Activated CD8-positive, alpha-beta memory T cell treated with anti-CD3 and anti-CD28 coated beads, Interleukin-2, amount 10 ng/mL, durations not matched to agents 7 days and 5 days (primary cell): Measurements from ENCODE around the gene PLXNA3. TPM values are rescaled to one million over a fixed set of nuclear protein-coding genes. Genes with fewer than 3 reads are reported as not detected.
A peak's percentile ranks its signal among the peaks of the same experiment; 100 is the strongest.

Source experiments
- ATAC-seq: fragments of 150-1000 bp; cut with Tn5 transposase; one replicate; pipeline ENCODE4 v1.10.0; 2021; ENCODE audit warnings: moderate library complexity
- CTCF ChIA-PET: fragments of 350-600 bp; sonication (Branson Sonifier 250); formaldehyde crosslinking; loops from one replicate; lab custom pipeline; 2021; ENCODE audit warnings: antibody characterized with exemption; lab: Charles Lee
- DNase-seq: peaks from one replicate; pipeline ENCODE4 v3.0.0-alpha.2; 2020
- H3K27ac Mint-ChIP-seq: one replicate; pipeline ENCODE4 v1.8.0; 2021; ENCODE audit warnings: mild to moderate bottlenecking, mixed read lengths
- H3K27me3 Mint-ChIP-seq: one replicate; pipeline ENCODE4 v1.8.0; 2021; ENCODE audit warnings: mixed read lengths
- H3K36me3 Mint-ChIP-seq: one replicate; pipeline ENCODE4 v1.8.0; 2021; ENCODE audit warnings: mild to moderate bottlenecking, mixed read lengths
- H3K4me1 Mint-ChIP-seq: one replicate; pipeline ENCODE4 v1.8.0; 2021; ENCODE audit warnings: mixed read lengths
- H3K4me3 Mint-ChIP-seq: one replicate; pipeline ENCODE4 v1.8.0; 2021; ENCODE audit warnings: mild to moderate bottlenecking, moderate library complexity, mixed read lengths
- H3K9me3 Mint-ChIP-seq: one replicate; pipeline ENCODE4 v1.8.0; 2022; ENCODE audit warnings: low read depth, mixed read lengths
- total RNA-seq, 2 experiments: library from RNA; stranded (reverse); gene quantifications; one replicate each; pipeline ENCODE4 v1.2.3, GENCODE V29; 2021

Gene PLXNA3
- total RNA-seq, 2 experiments from 2014 or later, result 42.3 to 48.5 TPM

- H3K36me3 Mint-ChIP-seq, result peaks cover 3% of the 10 kb centered on the region
- no peak overlapping the region for H3K4me3 Mint-ChIP-seq
- H3K9me3 Mint-ChIP-seq, result no peaks in the 10 kb centered on the region
- ATAC-seq (no peak), DNase-seq (no peak)
- no peaks in the 10 kb centered on the region for H3K27me3 Mint-ChIP-seq
- CTCF ChIA-PET, result no interaction called here
- no peak overlapping the region for H3K27ac Mint-ChIP-seq
- no peaks in the 10 kb centered on the region for H3K4me1 Mint-ChIP-seq
Measured at GRCh38 chrX:154468217-154468616, 10.1 kb downstream of the PLXNA3 start.

- Mint-ChIP-seq H3K4me3 (no peak overlapping the region), H3K27me3 (no peaks in the 10 kb centered on the region), H3K36me3 (peaks cover 3% of the 10 kb centered on the region), H3K27ac (no peak overlapping the region), H3K9me3 (no peaks in the 10 kb centered on the region), H3K4me1 (no peaks in the 10 kb centered on the region)
- no peak for DNase-seq
- ATAC-seq, result no peak
- CTCF ChIA-PET, result no interaction called here
Measured at GRCh38 chrX:154469114-154469513, 11.0 kb downstream of the PLXNA3 start.

DNA sequence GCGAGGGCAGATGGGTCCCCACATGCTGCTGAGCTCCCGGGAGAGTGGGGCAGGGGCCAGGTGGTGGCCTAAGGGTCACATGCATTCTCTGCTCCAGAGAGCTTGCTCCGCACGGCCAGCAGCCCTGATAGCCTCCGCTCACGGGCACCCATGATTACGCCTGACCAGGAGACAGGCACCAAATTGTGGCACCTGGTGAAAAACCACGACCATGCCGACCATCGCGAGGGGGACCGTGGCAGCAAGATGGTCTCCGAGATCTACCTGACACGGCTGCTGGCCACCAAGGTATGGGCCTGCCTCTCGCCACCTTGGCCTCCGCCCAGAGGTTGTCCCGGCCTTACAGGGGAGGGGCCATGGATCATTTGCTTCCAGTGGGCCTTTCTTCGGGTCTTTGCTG is 11.8 kb downstream of the PLXNA3 start:
- Mint-ChIP-seq H3K27me3 (no peaks in the 10 kb centered on the region), H3K27ac (no peak overlapping the region), H3K4me1 (no peaks in the 10 kb centered on the region), H3K36me3 (peaks cover 3% of the 10 kb centered on the region), H3K4me3 (no peak overlapping the region), H3K9me3 (no peaks in the 10 kb centered on the region)
- ATAC-seq (no peak), DNase-seq (no peak)
- CTCF ChIA-PET, result no interaction called here

DNA sequence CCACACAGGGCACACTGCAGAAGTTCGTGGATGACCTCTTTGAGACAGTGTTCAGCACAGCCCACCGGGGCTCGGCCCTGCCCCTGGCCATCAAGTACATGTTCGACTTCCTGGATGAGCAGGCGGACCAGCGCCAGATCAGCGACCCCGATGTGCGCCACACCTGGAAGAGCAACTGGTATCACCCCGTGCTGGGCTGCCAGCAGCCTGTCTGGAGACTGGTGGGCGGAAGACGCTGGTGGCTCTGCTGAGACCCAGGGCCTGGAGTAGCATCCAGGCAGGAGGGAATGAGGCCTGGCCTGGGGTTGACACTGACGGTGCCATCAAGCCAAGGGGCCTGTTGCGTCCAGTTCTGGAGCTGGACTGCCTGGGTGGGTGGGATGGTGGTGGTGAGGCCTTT is 12.4 kb downstream of the PLXNA3 start:
- H3K9me3 Mint-ChIP-seq, result no peaks in the 10 kb centered on the region
- peaks cover 3% of the 10 kb centered on the region for H3K36me3 Mint-ChIP-seq
- no peaks in the 10 kb centered on the region for H3K27me3 Mint-ChIP-seq
- no peak overlapping the region for H3K27ac Mint-ChIP-seq
- CTCF ChIA-PET, result no interaction called here
- DNase-seq (no peak), ATAC-seq (no peak)
- peaks cover 2% of the 10 kb centered on the region for H3K4me1 Mint-ChIP-seq
- no peak overlapping the region for H3K4me3 Mint-ChIP-seq

GRCh38 chrX:154470914-154471568 is 13.0 kb downstream of the PLXNA3 start:
- Mint-ChIP-seq H3K4me1 (peaks cover 4% of the 10 kb centered on the region), H3K27ac (no peak overlapping the region), H3K36me3 (peaks cover 5% of the 10 kb centered on the region), H3K9me3 (no peaks in the 10 kb centered on the region), H3K27me3 (no peaks in the 10 kb centered on the region), H3K4me3 (no peak overlapping the region)
- DNase-seq (no peak), ATAC-seq (no peak)
- CTCF ChIA-PET, result no interaction called here

DNA sequence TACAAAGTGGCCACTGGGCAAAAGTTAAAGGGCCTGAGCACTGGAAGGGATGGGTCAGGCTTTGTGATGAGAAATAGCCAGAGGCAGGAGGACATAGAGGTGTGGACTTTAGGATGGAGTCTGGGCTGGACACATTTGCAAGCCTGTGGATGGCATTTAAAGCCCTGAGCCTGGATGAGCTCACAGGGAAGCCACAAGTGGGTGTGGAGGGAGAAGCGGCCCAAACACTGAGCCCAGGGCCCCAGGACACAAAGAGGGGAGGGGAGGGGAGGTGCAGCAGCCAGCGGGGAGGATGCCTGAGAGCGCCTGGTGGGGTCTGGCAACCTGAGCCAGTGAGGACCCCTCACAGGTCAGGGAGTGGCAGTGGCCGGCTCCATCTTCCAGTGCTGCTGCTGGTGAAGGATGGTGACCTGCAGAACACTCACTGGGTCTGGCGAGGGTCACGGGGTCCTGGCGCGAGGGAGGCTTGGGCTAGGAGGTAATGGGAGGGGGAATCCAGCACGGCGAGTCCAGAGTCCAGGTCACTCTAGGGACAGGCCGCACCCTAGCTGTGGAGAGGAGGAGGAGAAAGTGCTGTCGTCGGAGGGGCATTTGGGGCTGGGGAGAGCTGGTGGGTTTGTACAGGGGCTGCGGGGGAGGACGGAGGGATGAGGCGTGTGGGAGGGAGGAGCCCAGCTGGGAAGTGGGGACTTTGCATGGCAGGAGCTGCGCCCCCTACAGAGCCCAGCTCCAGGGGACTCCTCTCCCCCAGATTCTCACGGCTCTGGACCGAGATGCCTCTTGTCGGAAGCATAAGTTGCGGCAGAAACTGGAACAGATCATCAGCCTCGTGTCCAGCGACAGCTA is 14.0 kb downstream of the PLXNA3 start:
- ATAC-seq, result no peak
- Mint-ChIP-seq H3K9me3 (no peaks in the 10 kb centered on the region), H3K36me3 (peaks cover 5% of the 10 kb centered on the region), H3K27ac (no peak overlapping the region), H3K4me1 (peaks cover 10% of the 10 kb centered on the region), H3K27me3 (no peaks in the 10 kb centered on the region), H3K4me3 (no peak overlapping the region)
- DNase-seq, result no peak
- CTCF ChIA-PET, result no interaction called here

DNA sequence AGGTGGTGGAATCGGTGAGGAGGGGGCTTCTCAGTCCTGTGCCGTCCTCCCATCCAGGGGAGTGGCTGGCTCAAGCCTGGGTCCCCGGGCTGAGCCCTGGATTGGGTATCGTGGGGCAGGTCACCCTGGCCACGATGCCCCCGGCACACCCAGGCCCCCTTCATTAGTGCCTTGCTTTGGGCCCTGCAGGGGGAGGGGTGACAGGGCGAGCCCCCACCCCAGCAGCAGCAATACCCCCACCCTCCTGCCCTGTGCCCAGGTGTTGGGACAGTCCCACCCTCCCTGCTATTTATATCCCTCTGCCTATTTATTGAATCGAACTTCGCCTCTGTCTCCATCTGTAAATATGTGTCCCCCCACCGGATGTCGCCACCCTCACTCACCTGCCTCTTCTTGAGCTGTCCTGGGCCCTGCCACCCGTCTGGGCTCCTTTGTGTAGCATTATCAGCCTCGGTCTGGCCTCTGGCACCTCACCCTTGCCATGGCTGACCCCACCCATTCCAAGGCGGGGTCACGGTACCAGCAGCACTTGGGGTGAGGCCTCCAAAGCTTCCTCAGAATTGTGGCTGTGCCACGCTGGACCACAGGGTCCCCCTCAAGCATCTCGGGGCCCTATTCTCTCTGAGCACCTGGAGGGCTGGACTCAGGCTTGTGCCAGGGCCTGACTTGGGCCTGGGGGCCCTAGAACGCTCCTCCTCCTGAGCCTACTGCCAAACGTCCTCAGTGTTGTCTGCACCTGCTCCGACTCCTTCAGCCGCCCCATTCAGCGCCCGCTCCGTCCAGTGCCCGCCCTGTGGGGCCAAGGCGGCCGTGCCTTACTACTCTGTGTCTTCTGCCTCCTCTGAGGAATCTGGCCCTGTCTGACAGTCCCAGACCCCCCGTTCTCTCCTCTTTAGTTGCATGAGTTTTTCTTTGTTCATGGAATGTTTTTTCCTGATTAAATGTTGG is 14.9 kb downstream of the PLXNA3 start:
- CTCF ChIA-PET, result no interaction called here
- Mint-ChIP-seq H3K9me3 (no peaks in the 10 kb centered on the region), H3K4me3 (no peak overlapping the region), H3K36me3 (peaks cover 5% of the 10 kb centered on the region), H3K27ac (peak overlapping the region; percentile 38), H3K4me1 (peaks cover 18% of the 10 kb centered on the region), H3K27me3 (no peaks in the 10 kb centered on the region)
- ATAC-seq, result no peak
- no peak for DNase-seq

- CTCF ChIA-PET, result no interaction called here
- peak overlapping the region; percentile 38 for H3K27ac Mint-ChIP-seq
Measured at GRCh38 chrX:154473683-154474082, 15.6 kb downstream of the PLXNA3 start.

GRCh38 chrX:154476821-154477220 is 18.7 kb downstream of the PLXNA3 start:
- peaks cover 26% of the 10 kb centered on the region for H3K4me1 Mint-ChIP-seq
- H3K27ac Mint-ChIP-seq, result no peak overlapping the region
- H3K36me3 Mint-ChIP-seq, result peaks cover 2% of the 10 kb centered on the region
- CTCF ChIA-PET, result interaction anchor here (1.4 to 1.6 kb wide), 2 partner anchors 15 to 18 kb away, joined by 4 to 5 read pairs; partner anchors contain the start of gene PLXNA3
- H3K4me3 Mint-ChIP-seq, result no peak overlapping the region
- H3K9me3 Mint-ChIP-seq, result no peaks in the 10 kb centered on the region
- DNase-seq, result no peak
- H3K27me3 Mint-ChIP-seq, result no peaks in the 10 kb centered on the region
- ATAC-seq, result no peak

More at GRCh38 chrX:154473683-154474082, 15.6 kb downstream of the PLXNA3 start:
- no peaks in the 10 kb centered on the region for H3K27me3 Mint-ChIP-seq
- no peaks in the 10 kb centered on the region for H3K9me3 Mint-ChIP-seq
- DNase-seq (no peak), ATAC-seq (no peak)
- H3K4me1 Mint-ChIP-seq, result peaks cover 23% of the 10 kb centered on the region
- peaks cover 5% of the 10 kb centered on the region for H3K36me3 Mint-ChIP-seq
- no peak overlapping the region for H3K4me3 Mint-ChIP-seq

DNA sequence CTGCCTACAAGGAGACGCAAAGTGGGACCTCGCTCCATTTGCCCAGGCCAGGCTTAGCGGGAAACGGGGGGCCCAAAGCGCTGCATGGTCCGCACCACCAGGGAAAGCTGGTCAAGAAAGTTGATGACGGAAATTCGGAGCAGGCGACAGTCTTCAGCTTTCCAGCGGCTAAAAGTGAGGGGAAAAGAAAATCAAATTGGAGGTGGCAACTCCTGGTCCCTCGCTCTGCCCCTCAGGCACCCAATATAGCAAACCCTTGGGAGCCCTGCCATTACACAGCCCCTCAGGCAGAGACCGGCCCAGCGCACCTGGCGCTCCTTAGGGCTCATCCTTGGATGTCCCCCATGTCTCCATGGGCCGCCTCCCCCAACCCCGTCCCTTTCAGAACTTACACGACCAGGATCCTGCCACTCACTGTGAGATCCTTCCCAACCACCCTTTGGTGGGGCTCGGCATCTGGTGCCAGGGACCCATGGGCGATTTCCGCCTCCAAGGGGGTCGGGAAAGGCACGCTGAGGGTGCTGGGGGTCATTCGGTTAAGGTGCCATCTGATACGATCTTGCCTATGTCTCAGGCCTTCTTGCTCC is 19.9 kb downstream of the PLXNA3 start:
- ATAC-seq, result no peak
- H3K27me3 Mint-ChIP-seq, result no peaks in the 10 kb centered on the region
- H3K4me3 Mint-ChIP-seq, result peak overlapping the region; percentile 77
- no peaks in the 10 kb centered on the region for H3K9me3 Mint-ChIP-seq
- peak overlapping the region; percentile 76 for H3K27ac Mint-ChIP-seq
- H3K4me1 Mint-ChIP-seq, result peaks cover 29% of the 10 kb centered on the region
- CTCF ChIA-PET, result interaction anchor here (1.0 to 1.6 kb wide), 2 partner anchors 19 to 49 kb away, joined by 4 read pairs; partner anchors contain the start of gene PLXNA3
- peaks cover 2% of the 10 kb centered on the region for H3K36me3 Mint-ChIP-seq
- DNase-seq, result no peak

DNA sequence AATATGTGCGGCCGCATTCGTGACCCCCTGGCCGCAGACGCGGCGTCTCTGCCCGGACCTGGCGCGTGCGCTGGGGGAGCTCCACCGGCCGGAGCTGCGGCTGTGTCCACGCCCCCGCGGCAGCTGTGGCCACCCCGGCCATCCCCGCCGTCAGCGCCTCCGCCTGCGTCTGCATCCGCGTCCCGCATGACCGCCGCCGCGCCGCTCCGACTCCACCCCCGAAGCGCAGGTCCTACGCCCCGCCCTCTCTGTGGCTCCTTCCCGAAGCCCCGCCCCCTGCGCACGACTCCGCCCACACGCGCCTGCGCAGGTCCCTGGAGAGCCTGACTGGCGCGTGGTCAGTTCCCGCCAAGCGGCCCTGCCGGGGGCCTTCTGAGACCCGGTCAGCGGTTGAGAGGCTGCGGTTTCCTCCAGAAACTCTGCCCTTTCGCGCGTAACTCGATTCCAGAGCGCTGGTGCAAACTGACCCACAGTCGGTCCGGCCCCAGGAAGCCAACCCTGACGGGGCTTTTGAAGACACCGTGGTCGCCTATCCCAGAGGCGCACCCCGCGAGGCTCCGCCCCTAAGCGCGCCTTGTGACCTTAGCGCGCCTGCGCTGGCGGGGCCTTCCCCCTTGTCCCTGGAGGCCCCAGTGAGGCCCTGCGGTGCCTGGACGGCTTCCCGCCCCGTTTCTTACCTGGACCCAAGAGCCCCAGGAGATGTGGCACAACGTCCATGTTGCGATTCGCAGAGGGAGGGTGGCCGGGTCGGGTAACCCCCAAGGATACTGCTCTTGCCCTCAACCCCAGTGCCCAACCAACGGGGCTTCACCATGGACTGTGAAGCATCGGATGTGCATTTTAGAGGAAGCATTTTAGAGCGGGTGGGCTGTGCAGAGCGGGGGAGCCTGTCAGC is 20.9 kb downstream of the PLXNA3 start, which contains the start of gene LAGE3:
Gene LAGE3 (minus strand): TSS at position 554 of the 895 bp plus-strand sequence. CDS start 366 bp downstream, at position 188.
- DNase-seq (peak; percentile 95), ATAC-seq (peak; percentile 96)
- Mint-ChIP-seq H3K27ac (peak within 1 kb of the TSS; percentile 85), H3K36me3 (peaks cover 4% of the 10 kb centered on the region), H3K4me1 (peaks cover 30% of the 10 kb centered on the region), H3K27me3 (no peaks in the 10 kb centered on the region), H3K4me3 (peak within 1 kb of the TSS; percentile 77), H3K9me3 (no peaks in the 10 kb centered on the region)
- CTCF ChIA-PET, result interaction anchor here (1.0 kb wide), 1 partner anchor 48 kb away, joined by 4 read pairs; no protein-coding TSS in a partner anchor

DNA sequence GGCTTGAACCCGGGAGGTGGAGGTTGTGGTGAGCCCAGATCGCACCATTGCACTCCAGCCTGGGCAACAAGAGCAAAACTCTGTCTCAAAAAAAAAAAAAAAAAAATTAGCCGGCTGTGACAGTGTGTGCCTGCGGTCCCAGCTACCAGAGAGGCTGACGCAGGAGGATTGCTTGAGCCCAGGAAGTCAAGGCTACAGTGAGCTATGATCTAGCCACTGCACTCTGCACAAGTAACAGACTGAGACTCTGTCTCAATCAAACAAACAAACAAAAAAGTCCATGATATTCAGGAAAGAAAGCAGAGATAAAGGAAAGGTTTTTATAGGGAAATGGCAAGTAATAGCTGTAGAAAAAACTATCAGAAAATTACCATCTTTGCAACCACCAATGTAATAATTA is 23.1 kb downstream of the PLXNA3 start:
- H3K4me1 Mint-ChIP-seq, result peaks cover 35% of the 10 kb centered on the region
- CTCF ChIA-PET, result interaction anchor here (1.2 kb wide), 1 partner anchor 108 kb away, joined by 3 read pairs; no protein-coding TSS in a partner anchor
- H3K9me3 Mint-ChIP-seq, result no peaks in the 10 kb centered on the region
- no peak for ATAC-seq
- H3K27ac Mint-ChIP-seq, result no peak overlapping the region
- no peak overlapping the region for H3K4me3 Mint-ChIP-seq
- no peaks in the 10 kb centered on the region for H3K27me3 Mint-ChIP-seq
- DNase-seq, result no peak
- H3K36me3 Mint-ChIP-seq, result peaks cover 2% of the 10 kb centered on the region
